ENCODE data around the gene FNDC8. TPM values are rescaled to one million over a fixed set of nuclear protein-coding genes. Genes with fewer than 3 reads are reported as not detected.
A peak's percentile ranks its signal among the peaks of the same experiment; 100 is the strongest.
"Not testable (repeated sequence)": the region's sequence is repeated elsewhere in the genome, so short reads cannot be mapped to it uniquely, and the experiment has no call there.

FNDC8 gene
- polyA plus RNA-seq, 1 donor: 0.11 TPM

DNA sequence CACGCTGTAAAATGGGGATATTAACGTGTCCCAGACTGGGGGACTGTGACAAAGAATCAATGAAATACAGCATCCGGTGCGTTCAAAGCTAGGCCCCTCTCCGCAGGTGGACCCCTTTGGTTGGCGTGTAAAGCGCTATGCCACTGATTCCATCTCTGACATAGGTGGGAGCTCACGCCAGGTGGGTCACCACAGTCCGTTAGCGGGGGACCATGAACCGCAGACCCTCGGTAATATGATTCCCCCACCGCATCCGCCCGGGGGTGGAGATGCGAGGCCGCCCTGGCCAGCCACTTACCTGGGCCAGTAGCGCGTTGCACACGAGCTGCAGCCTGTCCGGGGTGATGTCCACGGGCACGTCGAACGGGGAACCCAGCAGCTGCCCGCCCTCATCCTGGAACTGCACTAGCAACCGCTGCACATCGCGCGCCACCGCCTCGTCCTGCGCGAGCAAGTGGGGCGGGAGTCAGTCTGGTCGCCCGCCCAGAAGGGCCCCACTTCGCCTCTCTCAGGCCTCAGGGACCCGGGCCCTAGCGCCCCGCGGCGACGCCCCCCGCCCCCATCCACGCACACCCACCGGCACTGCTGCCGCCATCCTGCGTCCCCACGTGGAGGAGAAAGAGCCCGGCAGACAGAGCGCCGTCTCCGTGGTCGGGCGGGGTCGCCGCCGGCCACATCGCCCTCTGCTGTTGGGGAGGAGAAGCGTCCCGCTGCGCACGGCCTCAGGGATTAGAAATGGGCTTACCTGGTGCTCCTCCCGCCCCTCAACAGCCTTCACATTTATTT is 20.5 kb downstream of the FNDC8 start, which contains the start of gene NLE1:
Gene NLE1 (minus strand): TSS at position 623 of the 786 bp plus-strand sequence. CDS start 28 bp downstream, at position 595.
- DNase-seq (ENCODE audit: low read depth): peak; percentile 26

DNA sequence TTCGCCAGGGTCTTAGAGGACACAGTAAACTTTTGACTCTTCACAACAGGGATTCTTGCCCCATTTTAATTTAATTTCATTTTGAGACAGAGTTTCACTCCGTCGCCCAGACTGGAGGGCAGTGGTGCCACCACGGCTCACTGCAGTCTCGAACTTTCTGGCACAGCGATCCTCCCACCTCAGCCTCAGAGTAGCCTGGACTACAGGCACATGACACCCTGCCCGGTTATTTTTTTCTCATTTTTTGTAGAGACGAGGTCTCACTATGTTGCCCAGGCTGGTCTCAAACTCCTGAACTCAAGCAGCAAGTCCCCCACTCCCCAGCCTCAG is 21.0 kb downstream of the FNDC8 start:
- DNase-seq (ENCODE audit: low read depth): no peak

DNA sequence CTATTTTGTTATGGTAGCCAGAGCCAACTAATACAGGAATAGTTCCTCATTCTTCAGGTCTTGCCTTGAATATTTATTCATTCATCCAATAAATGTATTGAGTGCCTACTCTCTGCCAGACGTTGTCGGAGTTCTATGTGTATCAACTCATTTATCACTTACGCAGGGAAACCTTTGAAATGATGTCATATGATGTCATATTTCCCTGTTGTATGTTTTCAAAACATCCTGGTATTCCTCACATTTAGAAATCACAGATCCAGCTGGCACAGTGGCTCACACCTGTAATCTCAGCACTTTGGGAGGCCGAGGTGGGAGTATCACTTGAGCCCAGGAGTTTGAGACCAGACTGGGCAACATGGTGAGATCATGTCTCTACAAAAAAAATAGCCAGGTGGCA is 23.4 kb downstream of the FNDC8 start:
- DNase-seq (ENCODE audit: low read depth): no peak

DNA sequence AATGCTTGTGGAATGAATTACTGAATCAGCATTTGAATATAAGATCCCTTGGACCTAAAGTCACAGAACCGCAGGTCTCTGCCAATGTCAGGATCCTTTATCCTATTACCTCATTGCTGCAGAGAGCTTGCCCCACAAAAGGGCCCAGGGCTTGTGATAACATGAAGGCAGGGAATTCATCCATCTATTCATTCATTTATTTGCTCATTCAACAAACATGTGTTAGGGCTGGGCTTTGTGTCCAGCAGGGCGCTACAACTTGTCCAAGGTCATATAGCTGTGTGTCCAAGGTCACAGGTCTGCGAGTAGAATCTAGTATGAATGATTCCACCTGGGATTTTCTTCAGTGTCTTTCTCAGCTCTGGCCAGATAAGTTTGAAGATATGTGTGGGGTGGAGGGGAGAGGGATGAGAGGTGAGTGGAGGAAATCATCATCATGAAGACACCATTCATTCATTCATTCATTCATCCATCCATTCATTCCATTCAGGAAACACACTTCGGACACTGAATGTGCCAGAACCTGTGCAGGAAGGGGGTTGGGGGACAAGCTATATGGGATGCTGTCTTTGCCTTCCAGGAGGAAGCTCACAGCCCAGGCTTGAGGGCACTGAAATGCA is 24.9 kb downstream of the FNDC8 start:
- DNase-seq (ENCODE audit: low read depth): no peak

DNA sequence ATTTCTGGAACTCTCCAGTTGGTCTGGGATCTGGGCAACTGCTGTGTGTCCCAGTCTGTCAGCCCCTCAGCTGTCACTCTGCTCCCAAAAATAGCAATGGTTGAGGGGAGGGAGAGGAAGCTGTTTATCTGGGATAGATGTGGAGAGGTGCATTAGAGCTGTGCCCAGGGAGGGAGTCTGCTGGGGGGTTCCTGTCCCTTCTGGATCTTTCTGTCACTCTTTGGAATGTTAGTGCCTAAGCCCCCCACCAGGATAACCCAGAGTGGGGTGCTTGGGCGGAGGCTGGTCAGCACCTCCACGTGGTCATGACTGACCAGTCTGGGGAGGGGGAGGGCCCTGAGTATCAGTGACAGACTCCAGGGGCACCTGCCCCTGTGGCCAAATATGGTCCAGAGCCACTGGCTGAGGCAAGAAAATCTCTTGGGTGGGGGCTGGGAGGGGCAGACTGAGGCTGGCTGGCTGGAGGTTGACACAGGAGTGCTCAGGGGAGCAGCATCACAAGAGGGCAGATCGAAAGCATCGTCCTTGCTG is 26.0 kb downstream of the FNDC8 start, which contains the start of gene UNC45B:
Gene UNC45B (plus strand): TSS at position 443 of the 531 bp plus-strand sequence. CDS start 447 bp downstream, outside the sequence.
- no peak for DNase-seq (ENCODE audit: low read depth)

DNA sequence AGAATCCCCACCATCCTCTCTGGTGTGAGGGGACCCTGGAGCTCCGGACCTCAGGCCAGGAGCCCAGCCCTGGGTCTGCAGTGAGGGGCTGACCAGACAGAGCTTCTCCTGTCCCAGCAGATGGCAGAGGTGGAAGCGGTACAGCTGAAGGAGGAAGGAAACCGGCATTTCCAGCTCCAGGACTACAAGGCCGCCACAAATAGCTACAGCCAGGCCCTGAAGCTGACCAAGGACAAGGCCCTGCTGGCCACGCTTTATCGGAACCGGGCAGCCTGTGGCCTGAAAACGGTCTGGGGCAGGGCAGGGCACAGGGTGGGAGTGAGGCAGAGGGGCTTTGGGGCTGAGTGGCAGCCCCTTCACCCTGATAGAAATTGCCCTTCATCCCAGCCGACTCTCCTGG is 26.7 kb downstream of the FNDC8 start:
- DNase-seq (ENCODE audit: low read depth): no peak

DNA sequence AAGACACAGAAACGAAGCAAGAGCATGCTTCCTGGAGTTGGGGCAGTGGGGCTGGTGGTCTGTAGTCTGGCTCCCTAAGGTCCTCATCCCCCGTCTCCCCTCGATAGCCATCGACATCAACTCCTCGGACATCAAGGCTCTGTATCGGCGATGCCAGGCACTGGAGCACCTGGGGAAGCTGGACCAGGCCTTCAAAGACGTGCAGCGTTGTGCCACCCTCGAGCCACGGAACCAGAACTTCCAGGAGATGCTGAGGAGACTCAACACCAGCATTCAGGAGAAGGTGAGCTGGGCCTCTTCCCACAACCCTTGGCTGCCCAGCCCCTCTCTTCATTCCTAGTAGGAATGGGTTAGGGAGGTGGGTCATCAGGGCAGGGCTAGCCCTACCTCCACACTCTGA is 28.5 kb downstream of the FNDC8 start:
- no peak for DNase-seq (ENCODE audit: low read depth)

DNA sequence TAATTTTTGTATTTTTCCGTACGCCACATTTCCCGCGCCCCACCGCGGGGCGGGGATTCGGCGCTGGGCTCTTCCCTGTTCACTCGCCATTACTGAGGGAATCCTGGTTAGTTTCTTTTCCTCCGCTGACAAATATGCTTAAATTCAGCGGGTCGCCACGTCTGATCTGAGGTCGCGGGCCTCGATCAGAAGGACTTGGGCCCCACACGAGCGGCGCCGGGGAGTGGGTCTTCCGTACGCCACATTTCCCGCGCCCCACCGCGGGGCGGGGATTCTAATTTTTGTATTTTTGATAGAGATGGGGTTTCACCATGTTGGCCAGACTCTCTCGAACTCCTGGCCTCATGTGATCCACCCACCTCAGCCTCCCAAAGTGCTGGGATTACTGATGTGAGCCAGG is 29.7 kb downstream of the FNDC8 start:
- DNase-seq (ENCODE audit: low read depth): not testable (repeated sequence)

DNA sequence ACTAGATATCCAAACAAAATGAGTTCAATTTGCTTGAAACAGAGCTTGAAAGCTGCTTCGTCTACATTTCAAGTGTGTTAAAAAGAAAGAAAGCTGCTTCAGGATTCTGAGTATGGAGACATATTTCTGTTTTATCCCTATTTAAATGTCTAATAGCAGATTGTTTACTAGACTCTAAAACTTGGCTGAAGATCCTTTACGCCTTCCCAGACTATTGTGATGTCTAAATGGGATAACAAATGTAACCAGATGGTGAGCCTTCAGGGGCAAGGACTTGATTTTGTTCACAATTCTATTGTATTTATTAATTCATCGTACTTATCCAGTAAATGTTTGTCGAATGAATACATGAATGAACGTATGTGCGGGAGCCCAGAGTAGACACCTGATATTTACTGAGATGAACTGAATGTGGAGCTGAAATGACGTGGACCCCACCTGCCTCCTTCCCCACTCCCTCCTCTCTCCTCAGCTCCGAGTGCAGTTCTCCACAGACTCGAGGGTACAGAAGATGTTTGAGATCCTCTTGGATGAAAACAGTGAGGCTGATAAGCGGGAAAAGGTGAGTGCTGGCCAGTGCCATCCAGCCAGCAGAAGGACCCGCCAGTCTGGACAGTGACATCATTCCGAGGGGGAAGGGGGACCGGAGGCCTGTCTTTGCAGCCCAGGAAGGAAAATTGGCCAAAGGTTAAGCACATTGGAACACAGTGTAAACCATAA is 31.2 kb downstream of the FNDC8 start:
- DNase-seq (ENCODE audit: low read depth): no peak

DNA sequence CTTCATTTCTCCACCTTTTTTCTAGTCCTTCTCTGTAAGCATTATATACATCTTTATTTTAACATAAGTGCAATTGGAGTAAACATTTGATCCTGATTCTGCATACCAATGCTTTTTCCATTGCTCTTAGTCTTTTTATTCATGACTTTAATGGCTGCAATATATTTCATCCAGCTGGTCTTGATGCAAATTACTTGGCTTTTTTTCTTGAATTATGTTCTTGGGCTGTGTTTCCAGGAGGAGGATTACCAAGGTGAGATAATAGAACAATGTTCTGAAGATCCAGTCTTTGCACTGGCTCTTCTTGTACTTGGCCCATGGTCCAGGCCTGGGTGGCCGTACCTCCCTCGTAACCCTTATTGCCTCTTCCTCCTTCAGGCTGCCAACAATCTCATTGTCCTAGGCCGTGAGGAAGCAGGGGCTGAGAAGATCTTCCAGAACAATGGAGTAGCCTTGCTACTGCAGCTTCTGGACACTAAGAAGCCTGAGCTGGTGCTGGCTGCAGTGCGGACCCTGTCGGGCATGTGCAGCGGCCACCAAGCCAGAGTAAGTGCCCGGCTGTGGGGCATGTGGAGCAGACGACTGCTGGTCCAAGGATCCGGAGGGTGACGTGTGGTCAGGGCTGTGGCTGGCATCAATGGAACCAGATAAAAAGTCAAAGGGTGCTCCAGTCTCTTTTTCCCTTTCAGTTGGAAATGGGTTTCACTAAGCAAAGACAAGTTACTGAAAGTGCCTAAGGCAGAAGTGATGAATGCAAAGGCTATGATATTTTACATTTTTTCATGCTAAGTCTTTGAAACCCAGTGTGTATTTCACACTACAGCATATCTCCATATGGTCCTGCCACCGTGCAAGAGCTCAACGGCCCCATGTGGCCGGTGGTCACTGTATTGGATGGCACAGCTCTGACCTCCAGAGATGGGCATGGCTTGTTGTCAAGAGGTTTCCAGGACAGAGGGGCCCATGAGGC is 33.1 kb downstream of the FNDC8 start:
- no peak for DNase-seq (ENCODE audit: low read depth)

DNA sequence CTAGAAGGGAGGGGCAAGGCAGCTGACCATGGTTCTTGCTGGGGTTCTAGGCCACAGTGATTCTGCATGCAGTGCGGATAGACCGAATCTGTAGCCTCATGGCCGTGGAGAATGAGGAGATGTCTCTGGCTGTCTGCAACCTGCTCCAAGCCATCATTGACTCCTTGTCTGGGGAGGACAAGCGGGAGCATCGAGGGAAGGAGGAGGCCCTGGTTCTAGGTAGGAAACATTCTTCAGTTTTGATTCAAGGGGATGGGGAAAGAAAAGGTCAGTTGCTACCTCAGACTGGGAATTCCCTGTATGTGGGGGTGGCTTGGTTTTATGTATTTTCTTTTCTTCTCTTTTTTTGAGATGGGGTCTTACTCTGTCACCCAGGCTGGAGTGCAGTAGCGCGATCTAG is 33.8 kb downstream of the FNDC8 start:
- no peak for DNase-seq (ENCODE audit: low read depth)

DNA sequence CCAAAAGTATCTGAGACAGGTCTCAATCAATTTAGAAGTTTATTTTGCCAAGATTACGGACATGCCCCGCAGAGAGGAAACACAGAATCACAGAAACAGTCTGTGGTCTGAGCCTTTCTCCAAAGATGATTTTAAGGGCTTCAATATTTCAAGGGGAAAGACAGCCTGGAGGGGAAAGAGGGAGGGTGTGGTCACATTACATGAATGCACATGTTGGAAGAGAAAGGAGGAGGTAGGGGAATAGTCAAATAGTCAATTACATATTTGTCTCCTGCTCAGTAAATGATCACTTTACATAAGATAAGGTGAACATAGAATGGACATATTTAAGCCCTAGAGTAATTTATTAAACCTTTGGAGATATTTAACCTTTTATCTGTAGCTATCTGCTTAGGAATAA is 38.5 kb downstream of the FNDC8 start:
- no peak for DNase-seq (ENCODE audit: low read depth)

DNA sequence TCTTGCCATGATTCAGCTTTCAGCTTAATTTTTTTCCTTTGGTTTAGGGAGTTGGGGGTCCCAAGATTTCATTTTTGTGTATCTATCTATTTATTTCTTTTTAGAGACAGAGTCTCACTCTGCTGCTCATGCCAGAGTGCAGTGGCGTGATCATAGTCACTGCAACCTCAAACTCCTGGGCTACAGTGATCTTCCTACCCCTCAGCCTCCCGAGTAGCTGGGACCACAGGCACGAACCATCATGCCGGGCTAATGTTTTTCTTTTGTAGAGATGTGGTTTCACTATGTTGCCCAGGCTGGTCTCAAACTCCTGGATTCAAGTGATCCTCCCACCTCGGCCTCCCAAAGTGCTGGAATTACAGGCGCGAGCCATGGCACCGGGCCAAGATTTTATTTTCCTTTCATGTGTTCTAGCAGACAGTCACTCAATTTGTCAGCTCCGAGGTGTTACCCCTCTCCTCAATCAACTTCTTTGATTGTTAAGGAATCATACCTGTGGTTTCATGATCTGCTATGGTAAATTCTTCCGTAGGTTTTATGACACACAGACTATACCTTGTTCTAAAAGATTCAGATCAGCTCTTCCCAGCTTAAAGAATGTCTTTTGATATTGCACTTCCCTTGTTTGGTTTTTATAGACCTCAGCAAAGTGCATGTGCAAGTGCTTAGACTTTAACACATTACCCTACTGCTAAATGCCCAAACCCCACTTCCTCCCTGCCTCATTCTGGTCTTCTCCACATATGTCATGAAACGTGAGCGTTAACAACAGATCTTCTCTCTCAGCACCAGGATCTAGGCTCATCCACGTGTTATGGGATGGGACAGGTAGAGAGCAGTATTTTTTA is 39.2 kb downstream of the FNDC8 start:
- DNase-seq (ENCODE audit: low read depth): no peak

DNA sequence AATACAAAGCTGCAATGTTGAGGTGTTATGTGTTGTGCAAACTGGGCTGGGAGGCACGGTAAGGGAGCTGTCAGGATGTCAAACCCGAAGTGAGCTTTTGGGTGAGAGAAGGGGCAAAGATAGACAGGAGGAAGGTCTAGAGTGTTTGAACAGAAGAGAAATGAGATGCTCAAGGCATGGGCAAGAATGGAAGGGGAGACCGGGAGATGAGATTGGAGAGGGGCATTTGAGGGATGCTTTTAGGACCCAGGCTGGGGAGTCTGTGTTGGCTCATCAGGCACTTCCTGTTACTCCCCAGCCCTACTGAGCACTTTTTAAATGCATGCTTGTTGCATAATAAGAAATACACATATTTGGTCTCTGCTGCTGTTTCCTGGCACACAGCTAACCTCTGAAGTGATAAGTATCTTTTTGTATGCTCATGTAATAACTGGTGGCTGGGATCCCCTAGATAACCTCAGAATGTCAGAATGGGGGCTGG is 39.9 kb downstream of the FNDC8 start:
- DNase-seq (ENCODE audit: low read depth): no peak

DNA sequence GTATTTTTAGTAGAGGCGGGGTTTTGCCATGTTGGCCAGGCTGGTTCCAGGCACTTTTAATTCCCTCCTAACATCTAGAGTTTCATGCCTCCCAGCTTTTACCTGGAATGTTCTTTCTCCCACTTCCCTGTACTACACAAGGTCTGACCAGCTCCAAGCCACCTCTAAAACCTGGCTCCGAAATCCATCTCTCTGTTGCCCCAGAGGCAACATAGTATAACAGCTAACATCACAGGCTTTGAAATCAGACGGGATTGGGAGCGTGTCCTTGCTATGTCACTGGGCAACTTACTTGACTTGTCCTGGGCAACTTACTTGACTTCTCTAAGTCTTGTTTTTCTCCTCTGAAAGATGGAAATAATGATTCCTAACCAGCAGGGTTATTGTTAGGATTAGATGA is 41.3 kb downstream of the FNDC8 start:
- DNase-seq (ENCODE audit: low read depth): no peak

DNA sequence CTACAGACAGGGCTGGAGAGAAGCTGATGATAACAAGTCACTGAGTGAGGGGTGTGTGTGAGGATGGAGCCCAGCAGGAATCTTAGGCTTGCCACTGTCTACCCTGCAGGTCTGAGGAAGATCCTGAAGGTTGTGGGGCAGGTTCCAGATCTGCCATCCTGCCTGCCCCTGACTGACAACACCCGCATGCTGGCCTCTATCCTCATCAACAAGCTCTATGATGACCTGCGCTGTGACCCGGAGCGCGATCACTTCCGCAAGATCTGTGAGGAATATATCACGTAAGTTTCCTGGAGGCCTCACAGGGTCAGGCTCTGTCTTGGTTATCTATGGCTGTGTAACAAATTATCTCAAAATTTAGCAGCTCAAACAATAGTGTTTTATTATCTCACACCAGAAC is 42.5 kb downstream of the FNDC8 start:
- DNase-seq (ENCODE audit: low read depth): no peak

DNA sequence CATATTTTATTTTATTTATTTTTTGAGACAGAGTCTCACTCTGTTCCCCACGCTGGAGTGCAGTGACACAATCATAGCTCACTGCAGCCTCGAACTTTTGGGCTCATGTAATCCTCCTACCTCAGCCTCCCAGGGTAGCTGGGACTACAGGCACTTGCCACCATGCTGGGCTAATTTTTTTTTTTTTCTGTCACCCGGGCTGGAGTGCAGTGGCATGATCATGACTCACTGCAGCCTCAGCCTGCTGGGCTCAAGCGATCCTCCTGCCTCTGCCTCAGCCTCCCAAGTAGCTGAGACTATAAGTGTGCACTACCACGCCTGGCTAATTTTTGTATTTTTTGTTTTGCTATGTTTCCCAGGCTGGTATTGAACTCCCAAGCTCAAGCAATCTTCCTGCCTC is 43.3 kb downstream of the FNDC8 start:
- DNase-seq (ENCODE audit: low read depth): no peak

DNA sequence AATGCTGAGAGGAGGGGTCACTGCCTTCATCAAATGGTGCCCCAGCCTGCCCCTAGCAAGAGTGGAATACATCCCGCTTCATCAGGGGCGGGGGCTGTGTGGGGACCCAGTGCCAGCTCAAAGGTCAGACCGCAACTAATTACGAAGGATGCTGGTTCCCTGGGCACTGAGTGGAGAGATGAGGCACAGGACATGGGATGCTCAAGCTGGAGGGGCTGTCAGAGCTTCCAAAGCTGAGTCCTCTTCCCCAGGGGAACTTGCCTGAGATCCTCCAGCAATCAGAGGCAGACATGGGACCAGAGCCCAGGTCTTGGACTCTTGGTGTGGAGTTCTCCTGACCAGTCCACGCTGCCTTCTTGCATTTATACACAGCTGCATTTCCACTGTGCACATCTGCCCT is 45.1 kb downstream of the FNDC8 start:
- DNase-seq (ENCODE audit: low read depth): no peak

DNA sequence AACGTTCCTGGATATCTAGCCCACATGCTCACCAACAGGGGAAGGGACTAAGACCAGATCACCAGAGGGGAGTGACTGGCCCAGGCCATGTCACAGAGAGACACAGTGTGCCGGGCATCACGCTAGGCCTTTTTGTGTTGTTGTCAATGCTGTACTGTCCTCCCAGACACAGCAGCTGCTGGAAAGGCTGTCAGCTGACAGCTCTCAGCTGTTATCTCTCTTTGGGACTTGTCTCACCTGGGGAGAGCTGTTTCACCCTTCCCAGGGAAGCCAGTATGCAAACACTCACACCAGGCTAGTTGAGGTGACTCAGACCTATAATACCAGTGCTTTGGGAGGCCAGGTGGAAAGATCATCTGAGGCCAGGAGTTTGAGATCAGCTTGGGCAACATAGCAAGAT is 45.6 kb downstream of the FNDC8 start:
- DNase-seq (ENCODE audit: low read depth): no peak

DNA sequence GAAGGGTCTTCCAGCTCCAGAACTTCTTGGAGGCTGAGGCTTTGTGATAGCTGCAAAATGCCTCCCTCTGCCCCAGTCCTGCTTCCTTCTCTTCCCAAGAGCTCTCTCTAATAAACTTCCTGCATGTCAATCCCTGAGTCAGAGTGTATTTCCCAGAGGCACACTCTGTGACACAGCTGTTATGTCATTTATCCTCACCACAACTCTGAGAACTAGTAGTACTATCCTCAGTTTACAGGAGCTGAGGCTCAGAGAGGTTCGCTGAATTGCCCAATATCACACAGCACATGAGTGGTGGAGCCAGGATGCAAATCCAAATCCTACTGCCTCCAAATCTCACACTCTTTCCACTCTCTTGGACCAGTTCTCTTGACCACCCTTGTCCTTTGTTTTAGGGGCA is 46.3 kb downstream of the FNDC8 start:
- DNase-seq (ENCODE audit: low read depth): no peak

Data from forelimb muscle (tissue), 1 donor.